Progenitor cell of endocrine pancreas (in vitro differentiated cells): Measurements from ENCODE around the gene ST8SIA4. TPM values are rescaled to one million over a fixed set of nuclear protein-coding genes. Genes with fewer than 3 reads are reported as not detected.

Experiments
- DNase-seq: peaks from one replicate; pipeline ENCODE4 v3.0.0; 2021; ENCODE audit warnings: low spot score; ENCODE audit not compliant: unreplicated experiment
- H3K27ac Mint-ChIP-seq: 2 replicates; pipeline ENCODE4 v1.8.0; 2021; ENCODE audit warnings: mild to moderate bottlenecking, moderate library complexity, mixed read lengths
- H3K27me3 Mint-ChIP-seq: 2 replicates; pipeline ENCODE4 v1.8.0; 2021; ENCODE audit warnings: mixed read lengths
- H3K36me3 Mint-ChIP-seq: 2 replicates; pipeline ENCODE4 v1.8.0; 2022; ENCODE audit warnings: mixed read lengths; ENCODE audit not compliant: insufficient read depth
- H3K4me1 Mint-ChIP-seq: 2 replicates; pipeline ENCODE4 v1.8.0; 2021; ENCODE audit warnings: low read depth, mixed read lengths
- H3K4me3 Mint-ChIP-seq: 2 replicates; pipeline ENCODE4 v1.8.0; 2021; ENCODE audit warnings: low read depth, mild to moderate bottlenecking, moderate library complexity, mixed read lengths
- H3K9me3 Mint-ChIP-seq: 2 replicates; pipeline ENCODE4 v1.8.0; 2021; ENCODE audit warnings: low read depth, mixed read lengths
- total RNA-seq: library from RNA; stranded (reverse); gene quantifications from 2 replicates; pipeline ENCODE4 v1.2.1, GENCODE V29; 2021
- TF ChIP-seq, protein P1 (sequence below): fragments of 200-600 bp; sonication (generic); IDR thresholded peaks from one replicate; pipeline ENCODE4 v1.5.0; 2021; ENCODE audit warnings: antibody characterized with exemption, mild to moderate bottlenecking; ENCODE audit not compliant: unreplicated experiment

ST8SIA4 gene
- total RNA-seq, 1 donor from 2014 or later = 5.5 TPM

DNA sequence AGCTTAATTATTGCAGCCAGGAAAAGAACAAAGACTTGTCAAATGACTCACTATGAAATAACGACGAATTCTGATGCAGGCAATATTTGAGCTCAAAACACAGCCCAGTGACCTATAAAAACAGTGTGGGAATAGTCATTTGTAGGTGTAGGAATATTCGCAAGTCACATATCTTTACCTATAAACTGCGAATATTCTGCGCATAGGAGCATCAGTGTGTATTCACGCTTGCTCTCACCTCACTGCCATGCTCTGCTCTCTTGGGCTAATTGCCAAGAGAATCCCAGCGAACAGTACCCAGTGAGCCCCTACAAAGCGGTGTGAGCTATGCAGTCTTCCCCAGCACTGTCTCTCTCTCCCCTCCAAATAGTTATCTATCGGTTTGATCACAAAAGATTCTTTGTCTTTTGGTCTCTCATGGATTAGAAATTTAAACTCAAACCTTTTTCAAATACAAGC lies 74.2 kb downstream of the ST8SIA4 start:
- H3K4me3 Mint-ChIP-seq = no peak overlapping the region
- no peaks in the 10 kb centered on the region for H3K27me3 Mint-ChIP-seq
- no peaks in the 10 kb centered on the region for H3K9me3 Mint-ChIP-seq
- TF ChIP-seq, protein P1, sequence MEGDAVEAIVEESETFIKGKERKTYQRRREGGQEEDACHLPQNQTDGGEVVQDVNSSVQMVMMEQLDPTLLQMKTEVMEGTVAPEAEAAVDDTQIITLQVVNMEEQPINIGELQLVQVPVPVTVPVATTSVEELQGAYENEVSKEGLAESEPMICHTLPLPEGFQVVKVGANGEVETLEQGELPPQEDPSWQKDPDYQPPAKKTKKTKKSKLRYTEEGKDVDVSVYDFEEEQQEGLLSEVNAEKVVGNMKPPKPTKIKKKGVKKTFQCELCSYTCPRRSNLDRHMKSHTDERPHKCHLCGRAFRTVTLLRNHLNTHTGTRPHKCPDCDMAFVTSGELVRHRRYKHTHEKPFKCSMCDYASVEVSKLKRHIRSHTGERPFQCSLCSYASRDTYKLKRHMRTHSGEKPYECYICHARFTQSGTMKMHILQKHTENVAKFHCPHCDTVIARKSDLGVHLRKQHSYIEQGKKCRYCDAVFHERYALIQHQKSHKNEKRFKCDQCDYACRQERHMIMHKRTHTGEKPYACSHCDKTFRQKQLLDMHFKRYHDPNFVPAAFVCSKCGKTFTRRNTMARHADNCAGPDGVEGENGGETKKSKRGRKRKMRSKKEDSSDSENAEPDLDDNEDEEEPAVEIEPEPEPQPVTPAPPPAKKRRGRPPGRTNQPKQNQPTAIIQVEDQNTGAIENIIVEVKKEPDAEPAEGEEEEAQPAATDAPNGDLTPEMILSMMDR = no peak
- DNase-seq = no peak
- no peaks in the 10 kb centered on the region for H3K36me3 Mint-ChIP-seq
- no peak overlapping the region for H3K27ac Mint-ChIP-seq
- peaks cover 3% of the 10 kb centered on the region for H3K4me1 Mint-ChIP-seq

DNA sequence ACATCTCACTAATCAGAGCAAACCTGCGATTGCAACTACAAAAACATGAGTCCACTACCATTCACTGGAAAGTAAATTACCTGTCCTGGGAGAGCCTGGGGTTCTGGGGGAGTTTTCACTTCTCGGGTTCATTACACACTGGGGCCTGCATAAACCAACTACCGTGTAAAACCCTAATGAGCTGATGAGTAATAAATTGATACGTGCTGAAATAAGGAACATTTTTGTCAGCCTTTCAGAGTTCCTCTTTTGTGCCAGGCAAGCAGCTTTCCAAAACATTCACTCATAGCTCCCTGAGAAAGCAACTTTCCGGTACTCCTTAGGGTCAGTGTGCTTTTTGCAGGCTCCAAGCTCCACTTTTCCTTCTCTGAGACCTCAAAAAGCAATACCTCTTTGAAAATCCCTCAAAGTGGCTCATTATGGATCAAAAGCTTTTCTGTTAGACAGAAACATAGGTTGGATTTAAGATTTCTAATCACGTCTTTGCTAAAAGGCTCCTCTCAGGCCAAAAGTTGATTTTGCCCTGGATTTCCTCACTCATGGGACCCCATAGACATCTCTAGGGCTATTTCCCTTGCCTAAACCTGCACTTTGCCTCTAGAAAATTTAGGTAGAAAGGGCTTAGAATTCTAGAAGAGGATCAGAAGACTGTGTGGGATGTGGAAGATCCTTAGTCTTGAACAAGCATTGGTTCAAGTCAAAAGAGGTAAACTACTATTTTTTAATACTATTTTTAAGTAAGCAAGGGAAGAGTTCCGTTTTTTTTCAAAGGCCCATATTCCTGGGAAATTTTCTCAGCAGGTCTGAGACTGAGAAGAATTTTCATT lies 74.8 kb downstream of the ST8SIA4 start:
- no peaks in the 10 kb centered on the region for H3K27me3 Mint-ChIP-seq
- H3K9me3 Mint-ChIP-seq = peaks cover 3% of the 10 kb centered on the region
- no peaks in the 10 kb centered on the region for H3K36me3 Mint-ChIP-seq
- TF ChIP-seq, protein P1 = no peak
- no peak for DNase-seq
- H3K4me3 Mint-ChIP-seq = no peak overlapping the region
- peaks cover 3% of the 10 kb centered on the region for H3K4me1 Mint-ChIP-seq
- no peak overlapping the region for H3K27ac Mint-ChIP-seq

DNA sequence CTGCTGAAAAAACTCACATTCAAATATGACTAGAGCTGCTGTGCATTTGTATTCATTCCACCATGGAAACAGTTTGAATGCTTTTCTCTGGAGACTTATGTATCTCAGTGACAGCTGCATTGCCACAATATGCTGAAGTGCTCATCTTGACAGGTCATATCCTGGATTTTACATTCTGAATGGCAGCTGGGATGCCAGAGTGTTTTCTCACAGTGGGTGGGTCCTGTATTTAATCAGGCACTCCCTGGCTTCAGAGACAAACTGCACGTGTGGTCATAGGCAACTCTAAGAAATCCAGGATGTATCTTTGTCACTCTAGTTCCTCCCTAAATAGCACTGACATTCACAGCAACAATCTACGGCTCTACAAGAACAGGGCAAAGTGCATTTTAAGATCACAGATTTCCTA lies 75.6 kb downstream of the ST8SIA4 start:
- DNase-seq = no peak
- TF ChIP-seq, protein P1 = no peak
- Mint-ChIP-seq H3K4me1 (peaks cover 3% of the 10 kb centered on the region), H3K27me3 (no peaks in the 10 kb centered on the region), H3K4me3 (no peak overlapping the region), H3K27ac (no peak overlapping the region), H3K36me3 (no peaks in the 10 kb centered on the region), H3K9me3 (peaks cover 3% of the 10 kb centered on the region)

DNA sequence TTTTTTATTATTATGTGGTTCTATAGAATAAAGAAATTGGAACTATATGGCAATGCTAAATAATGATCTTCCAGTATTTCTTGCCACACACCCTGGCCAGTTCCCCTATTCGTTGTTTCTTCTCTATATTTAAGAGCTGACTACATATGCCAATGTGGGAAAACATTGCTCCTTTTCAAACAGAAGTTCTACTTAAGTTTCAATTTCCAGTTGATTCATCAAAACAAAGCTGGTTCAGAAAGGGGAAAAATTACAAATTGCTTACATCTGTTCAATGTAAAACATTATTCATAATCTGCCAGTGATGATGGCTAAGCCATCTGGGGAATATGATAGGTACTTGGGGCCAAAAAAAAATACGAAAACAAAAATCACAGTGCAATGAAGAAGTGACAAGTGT lies 76.9 kb downstream of the ST8SIA4 start:
- H3K36me3 Mint-ChIP-seq = no peaks in the 10 kb centered on the region
- H3K27ac Mint-ChIP-seq = no peak overlapping the region
- TF ChIP-seq, protein P1 = no peak
- DNase-seq = no peak
- H3K4me3 Mint-ChIP-seq = no peak overlapping the region
- peaks cover 3% of the 10 kb centered on the region for H3K4me1 Mint-ChIP-seq
- H3K27me3 Mint-ChIP-seq = no peaks in the 10 kb centered on the region
- H3K9me3 Mint-ChIP-seq = peaks cover 3% of the 10 kb centered on the region

DNA sequence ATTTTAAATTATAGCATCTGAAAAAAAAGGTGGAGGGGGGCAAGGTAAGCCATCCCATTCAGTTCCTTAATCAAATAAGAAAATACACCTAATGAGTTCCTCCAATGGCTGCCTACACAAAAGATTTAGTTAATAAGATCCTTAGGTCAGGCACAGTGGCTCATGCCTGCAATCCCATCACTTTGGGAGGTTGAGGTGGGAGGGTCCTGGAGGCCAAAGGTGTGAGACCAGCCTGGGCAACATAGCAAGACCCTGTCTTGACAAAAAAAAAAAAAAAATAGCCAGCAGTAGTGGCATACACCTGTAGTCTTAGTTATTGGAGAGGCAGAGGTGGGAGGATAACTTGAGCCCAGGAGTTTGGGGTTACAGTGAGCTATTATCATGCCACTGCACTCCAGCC lies 78.4 kb downstream of the ST8SIA4 start:
- TF ChIP-seq, protein P1 = no peak
- DNase-seq = no peak
- H3K36me3 Mint-ChIP-seq = no peaks in the 10 kb centered on the region
- H3K9me3 Mint-ChIP-seq = peaks cover 3% of the 10 kb centered on the region
- peaks cover 3% of the 10 kb centered on the region for H3K4me1 Mint-ChIP-seq
- H3K27me3 Mint-ChIP-seq = no peaks in the 10 kb centered on the region
- no peak overlapping the region for H3K27ac Mint-ChIP-seq
- H3K4me3 Mint-ChIP-seq = no peak overlapping the region
